Testis (tissue), 3 donors: ENCODE measurements around the gene ITPK1. TPM values are rescaled to one million over a fixed set of nuclear protein-coding genes. Genes with fewer than 3 reads are reported as not detected.

Experiments
- DNase-seq: peaks from one replicate; pipeline ENCODE4 v3.0.0-alpha.2; 2019
- H3K27ac ChIP-seq, 2 donors: fragments of 200-600 bp; sonication (generic); one replicate each; pipeline ENCODE4 v1.5.1; 2019
- H3K27me3 ChIP-seq: fragments of 200-600 bp; sonication (generic); one replicate; pipeline ENCODE4 v1.5.1; 2019
- H3K36me3 ChIP-seq: fragments of 200-600 bp; sonication (generic); one replicate; pipeline ENCODE4 v1.5.1; 2017; ENCODE audit warnings: low read depth; ENCODE audit errors: missing control alignments
- H3K4me1 ChIP-seq: fragments of 200-600 bp; sonication (generic); one replicate; pipeline ENCODE4 v1.5.1; 2019
- H3K4me3 ChIP-seq, 2 donors: fragments of 200-600 bp; sonication (generic); one replicate each; pipeline ENCODE4 v1.5.1; 2017 to 2019
- H3K9me3 ChIP-seq: fragments of 200-600 bp; sonication (generic); one replicate; pipeline ENCODE4 v1.5.1; 2017
- POLR2A ChIP-seq: fragments of 450-650 bp; IDR thresholded peaks from one replicate; pipeline ENCODE4 v1.6.1; 2017; ENCODE audit warnings: antibody characterized with exemption, mild to moderate bottlenecking, moderate library complexity
- WGBS, 2 donors: methylation state at CpG; one replicate each; pipeline ENCODE4 v1.1.5; 2018; 5-methylcytosine and 5-hydroxymethylcytosine counted together
- intact Hi-C: fragments of 100-400 bp; cut with DNase I; formaldehyde crosslinking; loops from one replicate; pipeline ENCODE4 v1.15.1; 2023; ENCODE audit warnings: low total_unique reads
- polyA plus RNA-seq: library from polyadenylated mRNA; stranded (reverse); fragments of 350-450 nt; fragmentation: Illumina TruSeq; extraction: RNeasy Lipid Tissue Mini Kit (QIAGEN cat#74804); gene quantifications from one replicate; pipeline ENCODE4 v1.2.3, GENCODE V29; 2014; ENCODE audit warnings: low read depth, low replicate concordance; ENCODE audit not compliant: insufficient read depth
- total RNA-seq, 2 donors: library from RNA; depleted of rRNA; stranded (reverse); fragments of >200 nt; gene quantifications; one replicate each; pipeline ENCODE4 v1.2.3, GENCODE V29; 2016
- TF ChIP-seq, protein P1 (sequence below), 3 experiments: fragments of 450-650 bp in 2 of 3; fragments of 200-600 bp in 1 of 3; sonication (generic) in 1 of 3; IDR thresholded peaks; one replicate each; pipeline ENCODE4 v1.5.1; 2016 to 2019; ENCODE audit warnings: antibody characterized with exemption in 3 of 3, mild to moderate bottlenecking in 2 of 3, moderate library complexity in 1 of 3

ITPK1 gene
- total and polyA plus RNA-seq, 3 donors from 2014 or later, result 78.3 to 92.5 (median 90.6) TPM

DNA sequence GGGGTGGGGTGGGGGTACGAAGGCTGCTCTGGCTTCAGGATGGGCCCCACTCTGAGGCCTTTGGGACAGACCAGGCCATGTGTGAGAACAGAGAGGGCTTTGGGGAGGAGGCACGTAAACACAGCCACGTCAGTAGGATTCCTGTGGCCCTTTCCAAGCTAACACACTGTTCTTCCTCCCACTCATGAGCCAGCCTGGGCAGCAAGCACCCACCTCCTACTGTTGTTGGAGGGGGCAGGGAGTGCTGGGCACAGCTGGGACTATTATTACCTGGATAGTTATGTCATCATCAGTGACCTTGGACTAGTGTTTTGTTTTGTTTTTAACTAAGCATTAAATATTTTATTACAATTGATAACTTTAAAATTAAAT lies 187.5 kb downstream of the ITPK1 start:
- WGBS, 2 donors, result 53% methylated on average over 3 of the region's 3 CpGs; no CpG with 5 or more reads in 1 of the 2 donors
- no peak overlapping the region for H3K4me3 ChIP-seq
- H3K36me3 ChIP-seq, result no peaks in the 10 kb centered on the region
- intact Hi-C loops, result no loop called here
- peak overlapping the region in 1 of 2 donors; percentile 46 for H3K27ac ChIP-seq
- no peaks in the 10 kb centered on the region for H3K27me3 ChIP-seq
- no peaks in the 10 kb centered on the region for H3K9me3 ChIP-seq
- peaks cover 23% of the 10 kb centered on the region for H3K4me1 ChIP-seq
- DNase-seq, result peak; percentile 70
- TF ChIP-seq POLR2A, result no peak
- TF ChIP-seq, protein P1, sequence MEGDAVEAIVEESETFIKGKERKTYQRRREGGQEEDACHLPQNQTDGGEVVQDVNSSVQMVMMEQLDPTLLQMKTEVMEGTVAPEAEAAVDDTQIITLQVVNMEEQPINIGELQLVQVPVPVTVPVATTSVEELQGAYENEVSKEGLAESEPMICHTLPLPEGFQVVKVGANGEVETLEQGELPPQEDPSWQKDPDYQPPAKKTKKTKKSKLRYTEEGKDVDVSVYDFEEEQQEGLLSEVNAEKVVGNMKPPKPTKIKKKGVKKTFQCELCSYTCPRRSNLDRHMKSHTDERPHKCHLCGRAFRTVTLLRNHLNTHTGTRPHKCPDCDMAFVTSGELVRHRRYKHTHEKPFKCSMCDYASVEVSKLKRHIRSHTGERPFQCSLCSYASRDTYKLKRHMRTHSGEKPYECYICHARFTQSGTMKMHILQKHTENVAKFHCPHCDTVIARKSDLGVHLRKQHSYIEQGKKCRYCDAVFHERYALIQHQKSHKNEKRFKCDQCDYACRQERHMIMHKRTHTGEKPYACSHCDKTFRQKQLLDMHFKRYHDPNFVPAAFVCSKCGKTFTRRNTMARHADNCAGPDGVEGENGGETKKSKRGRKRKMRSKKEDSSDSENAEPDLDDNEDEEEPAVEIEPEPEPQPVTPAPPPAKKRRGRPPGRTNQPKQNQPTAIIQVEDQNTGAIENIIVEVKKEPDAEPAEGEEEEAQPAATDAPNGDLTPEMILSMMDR (IDR thresholded peaks at IDR 0.05), result no peak

DNA sequence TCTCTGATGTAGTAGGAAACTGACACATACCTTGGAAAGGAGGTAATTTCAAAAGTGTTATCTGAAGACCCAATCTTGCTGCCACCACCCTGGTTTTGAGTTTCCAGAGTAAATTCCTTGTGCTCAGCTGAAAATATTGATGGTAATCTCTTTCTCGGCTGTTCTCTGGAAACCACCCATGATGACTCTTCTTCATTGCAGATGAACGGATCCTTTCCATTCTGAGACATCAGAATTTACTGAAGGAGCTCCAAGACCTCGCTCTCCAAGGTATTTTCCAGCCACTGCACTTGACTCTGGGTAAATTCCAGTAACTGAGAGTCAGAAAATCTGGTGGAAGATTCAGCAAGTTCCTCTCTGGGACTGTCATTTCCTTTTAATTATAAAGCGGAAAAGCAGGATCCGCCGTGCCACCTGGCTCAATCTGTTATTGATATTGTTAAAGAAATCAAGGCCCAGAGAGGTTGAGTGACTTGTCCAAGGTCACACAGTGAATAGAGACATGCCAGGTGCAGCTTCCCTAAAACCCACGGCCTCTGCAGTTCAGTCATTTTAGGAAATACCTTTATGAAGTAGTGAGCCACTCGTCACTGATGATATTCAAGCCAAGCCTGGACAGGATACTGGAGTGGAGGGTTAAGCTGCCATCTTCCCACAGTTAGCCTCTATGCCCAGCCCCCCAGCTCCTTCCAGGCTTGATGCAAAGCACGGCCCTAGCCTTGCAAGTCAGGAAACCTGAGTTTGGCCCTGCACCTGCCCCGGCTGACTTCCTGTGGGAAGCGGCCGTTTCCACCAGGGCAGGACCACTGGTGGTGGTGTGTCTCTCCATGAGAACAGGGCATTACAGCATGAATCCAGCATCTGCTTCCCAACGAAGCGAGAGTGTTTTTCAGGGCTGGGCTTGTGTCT lies 188.1 kb downstream of the ITPK1 start:
- intact Hi-C loops, result no loop called here
- Histone ChIP-seq H3K27ac (peak overlapping the region; percentile 16 to 46), H3K27me3 (no peaks in the 10 kb centered on the region), H3K4me3 (no peak overlapping the region), H3K36me3 (no peaks in the 10 kb centered on the region), H3K9me3 (no peaks in the 10 kb centered on the region), H3K4me1 (peaks cover 17% of the 10 kb centered on the region)
- TF ChIP-seq, protein P1 (IDR thresholded peaks at IDR 0.05), result no peak
- no peak for TF ChIP-seq POLR2A
- whole genome bisulfite sequencing, 2 donors, result 67 to 77% methylated on average over 9 to 14 of the region's 14 CpGs
- no peak for DNase-seq

DNA sequence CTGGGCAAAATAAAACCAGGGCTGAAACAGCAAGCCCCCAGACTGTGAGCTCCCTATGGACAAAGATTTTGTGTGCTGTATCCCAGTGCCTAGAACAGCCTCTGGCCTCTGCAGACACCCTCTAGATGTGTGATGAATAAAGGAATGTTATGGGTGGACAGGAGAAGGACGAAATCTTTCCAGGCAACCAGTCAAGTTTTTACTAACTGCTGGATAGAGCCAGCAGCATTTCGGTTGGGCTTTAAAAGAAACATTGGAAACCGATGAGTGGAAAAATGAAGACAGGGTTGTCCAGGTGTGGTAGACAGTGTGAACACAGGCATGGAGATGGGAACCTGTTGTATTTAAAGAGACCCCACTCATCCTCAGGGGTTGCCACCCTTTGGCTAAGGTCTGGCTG lies 188.8 kb downstream of the ITPK1 start:
- 43 to 68% methylated on average over 3 of the region's 3 CpGs for WGBS, 2 donors
- Histone ChIP-seq H3K27ac (no peak overlapping the region), H3K9me3 (no peaks in the 10 kb centered on the region), H3K4me1 (peaks cover 11% of the 10 kb centered on the region), H3K36me3 (no peaks in the 10 kb centered on the region), H3K27me3 (no peaks in the 10 kb centered on the region), H3K4me3 (no peak overlapping the region)
- DNase-seq, result no peak
- TF ChIP-seq, protein P1 (IDR thresholded peaks at IDR 0.05), result no peak
- TF ChIP-seq POLR2A, result no peak
- intact Hi-C loops, result no loop called here

DNA sequence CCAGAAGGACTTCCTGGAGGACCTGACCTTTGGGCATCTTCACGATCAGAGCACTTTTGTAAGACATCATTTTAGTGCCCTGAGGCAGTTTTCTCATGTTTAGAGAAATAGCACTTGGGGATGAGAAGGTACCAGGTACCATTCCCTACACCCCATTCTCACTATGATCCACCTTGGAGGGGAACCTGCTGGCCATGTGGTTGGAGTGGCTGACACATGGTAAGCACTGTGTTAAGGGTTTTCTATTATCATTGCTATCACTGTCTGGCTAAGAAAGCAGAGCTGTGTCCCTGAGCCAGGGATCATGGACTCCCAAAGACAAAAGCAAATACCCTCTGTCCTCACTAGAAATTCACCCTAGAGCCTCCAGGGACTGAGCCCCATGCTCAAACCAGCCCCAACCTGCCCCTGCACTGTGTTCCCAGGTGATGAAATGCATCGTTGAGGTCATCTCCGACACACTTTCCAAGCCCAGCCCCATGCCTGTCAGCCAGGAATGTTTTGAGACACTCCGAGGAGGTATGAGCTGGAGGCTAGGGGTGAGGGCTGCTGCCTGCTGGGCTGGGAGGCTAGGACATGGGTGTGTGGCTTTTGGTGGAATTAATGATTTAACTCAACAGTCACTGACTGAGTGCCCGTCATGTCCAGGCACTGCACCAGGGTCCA lies 189.4 kb downstream of the ITPK1 start:
- no peak for DNase-seq
- intact Hi-C loops, result no loop called here
- H3K36me3 ChIP-seq, result no peaks in the 10 kb centered on the region
- TF ChIP-seq, protein P1 (IDR thresholded peaks at IDR 0.05), result no peak
- TF ChIP-seq POLR2A, result no peak
- peaks cover 6% of the 10 kb centered on the region for H3K4me1 ChIP-seq
- no peaks in the 10 kb centered on the region for H3K9me3 ChIP-seq
- H3K4me3 ChIP-seq, result no peak overlapping the region
- 83 to 92% methylated on average over 5 of the region's 5 CpGs for WGBS, 2 donors
- no peaks in the 10 kb centered on the region for H3K27me3 ChIP-seq
- H3K27ac ChIP-seq, result no peak overlapping the region
